ENCODE results near the gene PCSK6.

The PCSK6 gene

GRCh38 chr15:101387574-101387973 lies 101.9 kb downstream of the PCSK6 start:
- Histone ChIP-seq H3K79me2 (ENCODE audit: low read length) (no peaks in the 10 kb centered on the region), H3K4me1 (ENCODE audit: low read length) (peaks cover 12% of the 10 kb centered on the region), H4K20me1 (ENCODE audit: insufficient read depth, low read length) (no peaks in the 10 kb centered on the region), H3K36me3 (replicated peaks; ENCODE audit: insufficient read depth, low read length) (no peaks in the 10 kb centered on the region), H3K27me3 (replicated peaks; ENCODE audit: insufficient read depth, low read length) (no peaks in the 10 kb centered on the region), H3K9me3 (replicated peaks; ENCODE audit: insufficient read depth, low read length) (no peaks in the 10 kb centered on the region), H2AFZ (ENCODE audit: low read length) (no peak overlapping the region), H3K9ac (ENCODE audit: low read length) (no peak overlapping the region), H3K4me2 (ENCODE audit: low read depth, low read length) (no peak overlapping the region), H3K27ac (ENCODE audit: low read length) (no peak overlapping the region), H3K9me2 (replicated peaks; ENCODE audit: insufficient read depth, low read length) (no peaks in the 10 kb centered on the region), H3F3A (ENCODE audit: insufficient read depth, low read length) (no peaks in the 10 kb centered on the region), H3K4me3 (ENCODE audit: low read length) (no peak overlapping the region)
- no peak for DNase-seq
- TF ChIP-seq CTCF (IDR thresholded peaks at IDR 0.05; ENCODE audit: low read length) = no peak
- no peak for TF ChIP-seq EZH2 (optimal IDR thresholded peaks at IDR 0.05; ENCODE audit: low read depth, low read length)
- TF ChIP-seq EZH2phosphoT487 (IDR thresholded peaks at IDR 0.05; ENCODE audit: low read length) = no peak

- Histone ChIP-seq H3K9ac (ENCODE audit: low read length) (no peak overlapping the region), H3K27ac (ENCODE audit: low read length) (no peak overlapping the region), H3F3A (ENCODE audit: insufficient read depth, low read length) (no peaks in the 10 kb centered on the region), H3K4me2 (ENCODE audit: low read depth, low read length) (no peak overlapping the region), H4K20me1 (ENCODE audit: insufficient read depth, low read length) (no peaks in the 10 kb centered on the region), H3K9me3 (replicated peaks; ENCODE audit: insufficient read depth, low read length) (no peaks in the 10 kb centered on the region), H3K79me2 (ENCODE audit: low read length) (no peaks in the 10 kb centered on the region), H3K27me3 (replicated peaks; ENCODE audit: insufficient read depth, low read length) (no peaks in the 10 kb centered on the region), H3K4me1 (ENCODE audit: low read length) (peaks cover 6% of the 10 kb centered on the region; the same call in 1 of the 2 replicates), H3K9me2 (replicated peaks; ENCODE audit: insufficient read depth, low read length) (no peaks in the 10 kb centered on the region), H3K4me3 (ENCODE audit: low read length) (no peak overlapping the region), H2AFZ (ENCODE audit: low read length) (no peak overlapping the region), H3K36me3 (replicated peaks; ENCODE audit: insufficient read depth, low read length) (no peaks in the 10 kb centered on the region)
- TF ChIP-seq EZH2phosphoT487 (IDR thresholded peaks at IDR 0.05; ENCODE audit: low read length) (no peak), CTCF (IDR thresholded peaks at IDR 0.05; ENCODE audit: low read length) (no peak)
- no peak for DNase-seq
These were observed 102.5 kb downstream of the PCSK6 start for GRCh38 chr15:101386967-101387366.

- TF ChIP-seq EZH2phosphoT487 (IDR thresholded peaks at IDR 0.05; ENCODE audit: low read length) = no peak
- no peak for TF ChIP-seq CTCF (IDR thresholded peaks at IDR 0.05; ENCODE audit: low read length)
- TF ChIP-seq EZH2 (optimal IDR thresholded peaks at IDR 0.05; ENCODE audit: low read depth, low read length) = no peak
- Histone ChIP-seq H4K20me1 (ENCODE audit: insufficient read depth, low read length) (no peaks in the 10 kb centered on the region), H3F3A (ENCODE audit: insufficient read depth, low read length) (no peaks in the 10 kb centered on the region), H3K9ac (ENCODE audit: low read length) (no peak overlapping the region), H3K27ac (ENCODE audit: low read length) (no peak overlapping the region), H3K9me3 (replicated peaks; ENCODE audit: insufficient read depth, low read length) (no peaks in the 10 kb centered on the region), H3K4me2 (ENCODE audit: low read depth, low read length) (no peak overlapping the region), H3K4me3 (ENCODE audit: low read length) (no peak overlapping the region), H2AFZ (ENCODE audit: low read length) (no peak overlapping the region), H3K79me2 (ENCODE audit: low read length) (no peaks in the 10 kb centered on the region), H3K4me1 (ENCODE audit: low read length) (no peaks in the 10 kb centered on the region), H3K36me3 (replicated peaks; ENCODE audit: insufficient read depth, low read length) (no peaks in the 10 kb centered on the region), H3K9me2 (replicated peaks; ENCODE audit: insufficient read depth, low read length) (no peaks in the 10 kb centered on the region), H3K27me3 (replicated peaks; ENCODE audit: insufficient read depth, low read length) (no peaks in the 10 kb centered on the region)
- DNase-seq = no peak
These were observed 103.5 kb downstream of the PCSK6 start for GRCh38 chr15:101386006-101386405.

All from MM.1S (cell line).